ENCODE results near the gene ASTN1.

GRCh38 chr1:177001556-177001955 lies 163.0 kb downstream of the ASTN1 start:
- TF ChIP-seq REST (IDR thresholded peaks at IDR 0.05; ENCODE audit: insufficient read depth in 1 of 2, low read depth in 2 of 2, low read length in 2 of 2) (no peak), POLR2AphosphoS5 (IDR thresholded peaks at IDR 0.05; ENCODE audit: low read depth, low read length) (no peak), TAF1 (IDR thresholded peaks at IDR 0.05; ENCODE audit: borderline replicate concordance, insufficient read depth, low read length) (no peak), SIN3A (IDR thresholded peaks at IDR 0.05; ENCODE audit: borderline replicate concordance, insufficient read depth, low read length) (no peak)
